Stimulated activated memory B cell treated with anti-CD40 and anti-IgM and Interleukin-4, amounts not matched to agents 10 μg/mL and 1 μg/mL and 100 μg/mL, for 72 hours (primary cell): ENCODE data around the gene CCDC148.

Experiments used
- ATAC-seq: fragments of 150-1000 bp; cut with Tn5 transposase; 2 replicates; pipeline ENCODE4 v1.10.0; 2021
- H3K27ac Mint-ChIP-seq: one replicate; pipeline ENCODE4 v1.8.0; 2022; ENCODE audit warnings: mild to moderate bottlenecking, mixed read lengths
- H3K27me3 Mint-ChIP-seq: one replicate; pipeline ENCODE4 v1.8.0; 2022; ENCODE audit warnings: mixed read lengths
- H3K36me3 Mint-ChIP-seq: one replicate; pipeline ENCODE4 v1.8.0; 2022; ENCODE audit warnings: mixed read lengths
- H3K4me1 Mint-ChIP-seq: one replicate; pipeline ENCODE4 v1.8.0; 2022; ENCODE audit warnings: mixed read lengths
- H3K4me3 Mint-ChIP-seq: one replicate; pipeline ENCODE4 v1.8.0; 2022; ENCODE audit warnings: mild to moderate bottlenecking, moderate library complexity, mixed read lengths
- H3K9me3 Mint-ChIP-seq: one replicate; pipeline ENCODE4 v1.8.0; 2022; ENCODE audit warnings: mixed read lengths

CCDC148 gene

DNA sequence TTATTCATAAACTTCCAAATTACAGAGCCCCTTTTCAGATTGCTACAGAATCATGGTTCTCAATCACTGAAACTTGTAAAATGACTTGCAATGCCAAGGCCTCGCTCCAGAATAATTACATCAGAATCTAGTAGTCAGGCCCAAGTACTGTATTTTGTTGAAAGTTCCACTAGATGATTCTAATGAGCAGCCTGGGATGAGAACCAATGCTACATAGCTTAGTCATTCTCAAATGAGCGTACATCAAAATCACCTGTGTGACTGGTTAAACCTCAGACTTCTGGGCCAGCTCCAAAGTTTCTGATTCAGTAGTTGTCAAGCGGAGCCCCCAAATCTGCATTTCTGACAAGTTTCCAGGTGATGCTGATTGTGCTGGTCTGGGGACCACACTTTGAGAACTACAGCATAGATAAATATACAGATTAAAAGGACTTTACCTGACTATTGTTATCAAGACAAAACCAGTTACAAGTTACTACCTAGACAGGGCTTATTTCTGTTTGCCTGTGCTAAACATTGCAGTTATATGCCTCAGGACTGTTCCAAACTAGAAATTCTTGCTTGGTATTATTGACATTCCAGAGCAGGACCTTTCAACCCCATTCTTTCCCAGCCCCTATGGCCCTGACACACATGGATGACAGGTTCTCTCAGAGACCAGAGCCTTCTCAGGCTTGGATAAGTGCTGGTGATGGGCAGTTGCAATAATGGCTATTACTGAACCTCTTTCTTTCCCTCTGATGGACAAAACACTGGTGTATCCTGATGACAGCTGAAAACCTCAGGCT lies 271.8 kb downstream of the CCDC148 start:
- no peak overlapping the region for H3K27ac Mint-ChIP-seq
- no peak for ATAC-seq
- peaks cover 8% of the 10 kb centered on the region for H3K4me1 Mint-ChIP-seq

DNA sequence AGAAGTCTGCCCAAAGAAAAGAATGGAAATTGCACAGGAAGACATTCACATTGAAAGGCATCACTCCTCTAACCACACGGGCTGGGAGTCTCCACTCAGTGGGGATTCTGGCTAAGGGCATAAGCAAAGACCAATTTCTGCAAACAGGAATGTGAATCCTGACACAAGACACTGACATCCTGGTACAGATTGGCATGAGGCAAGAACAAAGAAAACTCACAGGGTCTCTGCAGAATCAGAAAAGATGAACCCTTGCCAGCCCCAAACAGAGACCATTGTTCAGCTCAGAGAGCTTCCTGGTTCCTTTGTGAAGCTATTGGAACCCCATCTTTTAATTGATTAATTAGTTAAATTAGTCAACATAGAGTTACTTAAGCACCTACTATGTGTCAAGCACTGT lies 272.6 kb downstream of the CCDC148 start:
- H3K4me3 Mint-ChIP-seq: no peak overlapping the region
- peaks cover 4% of the 10 kb centered on the region for H3K4me1 Mint-ChIP-seq
- peaks cover 22% of the 10 kb centered on the region for H3K27me3 Mint-ChIP-seq
- no peaks in the 10 kb centered on the region for H3K9me3 Mint-ChIP-seq
- H3K36me3 Mint-ChIP-seq: no peaks in the 10 kb centered on the region
- ATAC-seq: no peak
- no peak overlapping the region for H3K27ac Mint-ChIP-seq

More for the DNA sequence above, 271.8 kb downstream of the CCDC148 start:
- no peak overlapping the region for H3K4me3 Mint-ChIP-seq
- no peaks in the 10 kb centered on the region for H3K36me3 Mint-ChIP-seq
- H3K27me3 Mint-ChIP-seq: peaks cover 22% of the 10 kb centered on the region
- no peaks in the 10 kb centered on the region for H3K9me3 Mint-ChIP-seq

DNA sequence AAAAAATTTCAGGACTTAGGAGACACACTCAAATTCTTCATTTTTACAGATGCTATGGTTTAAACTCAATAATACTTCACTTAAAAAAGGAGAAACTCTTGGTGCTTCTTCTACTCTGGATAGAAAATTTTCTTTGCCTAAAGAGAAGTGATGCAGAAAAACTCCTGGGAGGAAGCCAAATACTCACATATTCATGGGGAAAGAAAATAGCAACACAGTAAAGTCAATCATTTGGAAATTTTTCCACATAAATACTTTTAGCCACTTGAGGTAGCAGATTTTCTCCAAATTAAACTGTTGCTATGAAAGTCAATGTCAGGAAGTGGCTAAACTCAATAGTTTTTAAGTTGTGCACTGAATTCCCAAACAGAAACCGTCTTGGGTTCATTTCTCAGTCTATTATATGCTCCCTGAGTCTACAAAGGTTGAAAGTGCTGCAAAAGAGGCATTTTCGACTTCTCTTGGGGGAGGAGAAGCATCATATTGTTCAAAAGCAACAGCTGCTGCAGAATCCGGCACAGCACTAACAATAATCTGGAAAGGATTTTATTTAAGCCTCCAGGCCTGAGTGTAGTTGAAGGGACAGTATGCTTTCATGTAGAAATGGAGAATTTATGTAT lies 273.8 kb downstream of the CCDC148 start:
- H3K4me3 Mint-ChIP-seq: no peak overlapping the region
- no peaks in the 10 kb centered on the region for H3K36me3 Mint-ChIP-seq
- ATAC-seq: no peak
- H3K27ac Mint-ChIP-seq: no peak overlapping the region
- H3K27me3 Mint-ChIP-seq: peaks cover 22% of the 10 kb centered on the region
- H3K4me1 Mint-ChIP-seq: peaks cover 4% of the 10 kb centered on the region
- no peaks in the 10 kb centered on the region for H3K9me3 Mint-ChIP-seq

DNA sequence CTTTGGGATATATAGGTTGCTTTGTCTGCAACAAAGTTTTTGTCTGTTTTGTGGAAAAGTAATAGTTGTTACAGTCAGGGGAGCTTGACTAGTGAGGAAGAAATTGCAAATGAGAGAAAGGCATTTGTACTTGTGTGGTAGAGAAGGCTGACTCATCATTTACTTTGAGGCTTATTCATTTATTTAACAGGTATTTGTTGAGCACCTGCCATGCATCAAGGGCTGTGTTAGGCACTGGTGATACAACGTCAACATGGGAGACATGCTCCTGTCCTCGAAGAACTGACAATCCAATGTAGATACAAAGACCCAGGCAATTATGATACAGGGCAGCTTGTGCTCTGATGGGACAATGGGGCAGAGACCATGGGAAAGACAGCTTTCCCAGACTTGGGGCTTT lies 275.4 kb downstream of the CCDC148 start:
- ATAC-seq: no peak
- H3K4me3 Mint-ChIP-seq: no peak overlapping the region
- peaks cover 22% of the 10 kb centered on the region for H3K27me3 Mint-ChIP-seq
- H3K4me1 Mint-ChIP-seq: peaks cover 4% of the 10 kb centered on the region
- H3K36me3 Mint-ChIP-seq: no peaks in the 10 kb centered on the region
- H3K27ac Mint-ChIP-seq: no peak overlapping the region
- no peaks in the 10 kb centered on the region for H3K9me3 Mint-ChIP-seq

DNA sequence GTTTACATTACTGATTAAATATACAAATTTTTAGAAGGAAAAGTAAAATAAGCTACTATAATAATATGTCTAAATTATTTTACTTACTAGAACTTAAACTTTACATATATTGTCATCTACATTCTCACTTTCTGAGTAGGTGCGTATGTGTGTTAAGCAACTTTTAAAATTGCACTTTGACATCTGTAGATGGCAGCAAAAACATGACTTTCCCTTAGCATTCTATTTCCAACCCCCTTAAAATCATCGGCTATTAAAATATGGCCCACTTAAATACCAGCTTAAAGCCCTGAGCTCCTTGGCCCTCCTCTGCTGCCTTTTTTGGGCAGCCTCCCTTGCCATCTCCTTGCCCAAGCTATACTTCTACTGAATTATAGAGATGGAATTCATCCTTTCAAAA lies 276.9 kb downstream of the CCDC148 start:
- H3K9me3 Mint-ChIP-seq: no peaks in the 10 kb centered on the region
- no peak overlapping the region for H3K27ac Mint-ChIP-seq
- no peak for ATAC-seq
- no peaks in the 10 kb centered on the region for H3K36me3 Mint-ChIP-seq
- peaks cover 4% of the 10 kb centered on the region for H3K4me1 Mint-ChIP-seq
- H3K27me3 Mint-ChIP-seq: peaks cover 22% of the 10 kb centered on the region
- no peak overlapping the region for H3K4me3 Mint-ChIP-seq

DNA sequence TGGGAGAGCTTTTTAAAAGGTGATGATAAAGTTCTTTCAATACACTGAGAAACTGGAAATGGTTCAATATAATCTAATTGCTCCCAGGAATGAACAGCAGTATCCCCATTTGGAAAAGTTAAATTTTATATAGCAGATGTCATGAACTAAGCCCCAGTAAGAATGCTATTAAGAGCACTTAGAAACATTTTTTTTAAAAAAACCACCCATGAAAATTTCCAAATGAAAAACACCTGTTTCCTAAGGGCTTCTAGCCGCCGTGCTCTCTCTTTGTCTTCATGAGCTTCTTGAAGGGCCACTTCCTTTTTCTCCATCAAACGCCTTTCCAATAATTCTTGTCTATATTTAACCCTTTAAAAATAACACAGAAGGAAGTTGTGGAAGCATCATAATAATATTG lies 277.9 kb downstream of the CCDC148 start:
- H3K4me3 Mint-ChIP-seq: no peak overlapping the region
- H3K27me3 Mint-ChIP-seq: peaks cover 22% of the 10 kb centered on the region
- ATAC-seq: no peak
- no peaks in the 10 kb centered on the region for H3K9me3 Mint-ChIP-seq
- no peak overlapping the region for H3K27ac Mint-ChIP-seq
- H3K4me1 Mint-ChIP-seq: peaks cover 4% of the 10 kb centered on the region
- H3K36me3 Mint-ChIP-seq: no peaks in the 10 kb centered on the region

DNA sequence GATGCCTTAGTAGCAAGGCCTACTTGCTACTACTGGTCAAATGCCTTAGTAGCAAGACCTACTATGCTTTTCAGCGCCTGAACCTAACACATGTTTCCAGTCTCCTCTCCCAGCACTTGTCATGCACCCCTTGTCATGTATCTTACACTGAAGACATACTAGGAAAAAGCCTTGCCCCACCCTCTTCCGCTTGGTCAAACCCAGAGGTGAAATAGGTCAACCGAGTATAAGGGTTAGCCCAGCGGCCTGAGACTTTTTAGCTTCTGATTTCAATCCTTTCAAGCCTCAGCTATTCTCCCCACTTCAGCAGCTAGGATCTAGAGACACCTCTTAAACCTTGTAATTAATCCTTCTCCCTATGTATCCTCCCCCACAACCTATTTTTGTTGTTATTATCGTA lies 281.6 kb downstream of the CCDC148 start:
- Mint-ChIP-seq H3K27ac (no peak overlapping the region), H3K4me1 (peaks cover 3% of the 10 kb centered on the region), H3K4me3 (no peak overlapping the region), H3K9me3 (no peaks in the 10 kb centered on the region), H3K36me3 (no peaks in the 10 kb centered on the region), H3K27me3 (peaks cover 3% of the 10 kb centered on the region)
- ATAC-seq: no peak

DNA sequence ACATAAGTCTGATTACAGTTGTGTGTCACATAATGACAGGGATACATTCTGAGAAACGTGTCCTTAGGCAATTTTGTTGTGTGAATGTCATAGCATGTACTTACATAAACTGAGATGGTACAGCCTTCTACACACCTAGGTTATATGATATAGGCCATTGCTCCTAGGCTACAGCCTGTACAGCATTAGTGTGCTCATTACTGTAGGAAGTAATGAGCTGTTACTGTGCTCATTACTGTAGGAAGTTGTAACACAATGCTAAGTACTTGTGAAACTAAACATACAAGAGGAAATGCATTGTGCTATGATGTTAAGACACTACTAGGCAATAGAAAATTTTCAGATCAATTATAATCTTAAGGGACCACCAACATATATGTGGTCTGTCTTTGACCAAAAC lies 282.1 kb downstream of the CCDC148 start:
- Mint-ChIP-seq H3K4me1 (no peaks in the 10 kb centered on the region), H3K27ac (no peak overlapping the region), H3K9me3 (no peaks in the 10 kb centered on the region), H3K36me3 (no peaks in the 10 kb centered on the region), H3K27me3 (no peaks in the 10 kb centered on the region), H3K4me3 (no peak overlapping the region)
- no peak for ATAC-seq

DNA sequence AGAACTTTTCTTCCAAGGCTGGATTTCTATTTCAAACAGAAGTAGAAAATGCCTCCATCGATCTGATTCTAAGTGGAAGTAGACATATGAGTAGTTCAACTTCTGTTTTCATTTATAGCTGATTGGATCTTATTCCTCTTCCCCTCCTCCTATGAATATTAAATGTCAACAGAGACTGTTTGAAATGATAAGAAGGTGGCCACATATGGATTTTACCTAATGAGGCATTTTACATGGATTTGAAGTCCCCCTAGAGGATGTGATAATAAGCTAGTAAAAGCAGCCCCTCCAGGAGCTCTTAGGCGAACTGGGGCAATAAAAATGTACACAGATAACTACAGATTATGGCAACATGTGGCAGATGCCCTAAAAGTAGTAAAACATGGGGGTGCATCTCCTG lies 283.8 kb downstream of the CCDC148 start:
- H3K36me3 Mint-ChIP-seq: no peaks in the 10 kb centered on the region
- no peaks in the 10 kb centered on the region for H3K27me3 Mint-ChIP-seq
- no peak for ATAC-seq
- no peaks in the 10 kb centered on the region for H3K9me3 Mint-ChIP-seq
- no peaks in the 10 kb centered on the region for H3K4me1 Mint-ChIP-seq
- H3K27ac Mint-ChIP-seq: no peak overlapping the region
- no peak overlapping the region for H3K4me3 Mint-ChIP-seq

DNA sequence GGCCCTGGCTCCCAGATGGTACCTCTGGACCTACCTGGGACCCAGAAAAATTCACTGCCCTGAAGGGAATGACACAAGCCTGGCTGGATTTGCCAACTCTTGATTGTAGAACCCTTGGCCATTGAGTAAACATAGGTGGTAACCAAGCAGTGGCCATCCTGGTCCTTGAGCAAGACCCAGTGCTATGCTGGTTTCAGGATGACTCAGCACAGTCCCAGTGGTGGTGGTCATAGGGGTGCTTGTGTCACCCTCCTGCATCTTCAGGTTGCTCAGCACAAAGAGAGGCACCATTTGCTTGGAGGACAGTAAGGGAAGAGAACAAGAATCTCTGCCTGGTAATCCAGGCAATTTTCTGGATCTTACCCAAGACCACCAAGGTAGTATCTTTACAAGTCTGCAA lies 302.0 kb downstream of the CCDC148 start:
- H3K4me3 Mint-ChIP-seq: no peak overlapping the region
- H3K4me1 Mint-ChIP-seq: no peaks in the 10 kb centered on the region
- no peaks in the 10 kb centered on the region for H3K36me3 Mint-ChIP-seq
- no peak for ATAC-seq
- no peaks in the 10 kb centered on the region for H3K9me3 Mint-ChIP-seq
- no peak overlapping the region for H3K27ac Mint-ChIP-seq
- no peaks in the 10 kb centered on the region for H3K27me3 Mint-ChIP-seq

DNA sequence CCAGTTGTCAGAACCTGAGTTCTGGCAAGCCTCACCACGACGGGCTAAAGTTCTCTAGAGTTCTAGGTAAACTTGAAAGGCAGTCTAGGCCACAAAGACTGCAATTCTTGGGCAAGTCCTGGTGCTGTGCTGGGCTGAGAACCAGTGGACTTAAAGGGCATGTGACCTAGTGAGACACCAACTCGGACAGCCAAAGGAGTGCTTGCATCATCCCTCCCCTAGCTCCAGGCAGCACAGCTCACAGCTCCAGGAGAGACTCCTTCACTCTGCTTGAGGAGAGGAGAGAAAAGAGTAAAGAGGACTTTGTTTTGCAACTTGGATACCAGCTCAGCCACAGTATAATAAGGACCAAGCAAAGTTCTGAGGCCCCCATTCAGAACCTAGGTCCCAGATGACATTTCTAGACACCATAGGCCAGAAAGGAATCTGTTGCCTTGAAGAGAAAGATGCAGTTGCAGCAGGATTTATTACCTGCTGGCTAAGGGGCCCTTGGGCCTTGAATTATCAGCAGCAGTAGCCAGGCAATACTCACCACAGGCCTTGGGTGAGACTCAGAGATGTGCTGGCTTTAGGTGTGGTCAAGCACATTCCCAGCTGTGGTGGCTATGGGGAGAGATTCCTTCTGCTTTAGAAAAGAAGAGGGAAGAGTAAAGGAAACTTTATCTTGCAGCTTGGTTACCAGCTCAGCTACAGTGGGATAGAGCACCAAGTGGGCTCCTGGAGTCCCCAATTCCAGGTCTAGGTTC lies 303.1 kb downstream of the CCDC148 start:
- Mint-ChIP-seq H3K4me3 (no peak overlapping the region), H3K27me3 (no peaks in the 10 kb centered on the region), H3K4me1 (no peaks in the 10 kb centered on the region), H3K27ac (no peak overlapping the region), H3K9me3 (no peaks in the 10 kb centered on the region), H3K36me3 (no peaks in the 10 kb centered on the region)
- peak; percentile 43 for ATAC-seq

DNA sequence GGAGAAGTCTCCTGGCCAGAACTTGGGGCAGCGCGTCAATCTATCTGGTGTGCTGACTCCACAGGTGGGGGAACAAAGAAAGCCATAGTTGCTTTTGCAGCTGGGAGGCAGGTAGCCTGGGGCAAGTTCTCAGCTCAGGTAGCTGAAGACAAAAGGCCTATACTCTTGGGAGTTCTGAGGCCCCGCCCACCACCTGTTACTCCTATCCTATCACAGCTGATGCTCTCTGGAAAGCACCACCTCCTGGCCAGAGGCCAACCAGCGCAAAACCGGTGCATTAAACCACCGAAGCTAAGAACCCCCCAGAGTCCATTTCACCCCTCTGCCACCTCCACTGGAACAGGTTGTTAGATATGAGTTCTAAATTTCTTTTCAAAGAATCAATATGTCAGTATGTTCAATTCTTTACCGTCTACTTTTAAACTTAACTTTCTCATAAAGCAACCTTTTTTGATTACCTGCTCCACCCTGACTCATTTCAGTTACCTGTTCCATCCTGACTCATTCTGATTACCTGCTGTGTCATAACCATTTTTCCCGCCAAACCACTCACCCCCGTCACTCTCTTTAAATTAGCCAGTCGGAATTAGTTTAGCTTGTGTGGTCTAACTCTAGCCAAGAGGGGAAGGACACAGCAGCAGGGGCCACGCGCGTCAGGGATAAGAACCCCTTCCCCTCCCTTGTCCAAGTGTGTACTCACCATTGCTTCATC lies 311.5 kb downstream of the CCDC148 start:
- Mint-ChIP-seq H3K4me1 (peaks cover 6% of the 10 kb centered on the region), H3K9me3 (peaks cover 8% of the 10 kb centered on the region), H3K27ac (no peak overlapping the region), H3K4me3 (no peak overlapping the region), H3K27me3 (peaks cover 49% of the 10 kb centered on the region), H3K36me3 (no peaks in the 10 kb centered on the region)
- ATAC-seq: no peak

DNA sequence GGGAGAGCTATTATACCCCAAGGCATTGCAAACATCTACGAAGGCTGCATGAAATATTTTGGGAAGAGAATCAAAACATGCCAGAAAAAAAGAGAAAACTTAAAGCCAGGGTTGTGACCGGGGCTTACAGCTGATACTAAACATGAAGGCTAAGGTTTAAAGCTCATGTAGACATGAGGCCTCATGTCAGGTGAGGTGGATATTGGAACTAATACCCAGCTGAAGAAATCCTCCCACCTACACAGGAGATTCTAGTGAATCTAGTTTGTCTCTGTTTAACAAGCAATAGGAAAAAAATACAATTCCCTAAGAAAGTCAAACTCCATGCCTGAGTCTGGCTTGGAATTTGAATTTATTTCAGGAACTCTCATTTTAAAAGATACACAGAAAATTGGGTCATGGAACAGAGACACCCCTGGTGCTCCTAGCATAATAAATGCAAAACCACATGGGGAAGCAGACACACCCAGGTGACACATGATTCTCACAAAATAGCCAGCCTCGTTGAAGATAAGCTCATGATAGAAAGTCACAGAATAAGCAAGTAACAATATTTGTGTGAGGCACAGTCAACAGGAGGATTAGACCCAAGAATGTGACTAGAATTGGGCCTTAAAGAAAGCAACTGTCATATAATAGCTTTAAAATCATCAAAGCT lies 312.7 kb downstream of the CCDC148 start:
- peaks cover 6% of the 10 kb centered on the region for H3K4me1 Mint-ChIP-seq
- no peak overlapping the region for H3K4me3 Mint-ChIP-seq
- peaks cover 8% of the 10 kb centered on the region for H3K9me3 Mint-ChIP-seq
- ATAC-seq: no peak
- no peak overlapping the region for H3K27ac Mint-ChIP-seq
- peaks cover 49% of the 10 kb centered on the region for H3K27me3 Mint-ChIP-seq
- no peaks in the 10 kb centered on the region for H3K36me3 Mint-ChIP-seq

DNA sequence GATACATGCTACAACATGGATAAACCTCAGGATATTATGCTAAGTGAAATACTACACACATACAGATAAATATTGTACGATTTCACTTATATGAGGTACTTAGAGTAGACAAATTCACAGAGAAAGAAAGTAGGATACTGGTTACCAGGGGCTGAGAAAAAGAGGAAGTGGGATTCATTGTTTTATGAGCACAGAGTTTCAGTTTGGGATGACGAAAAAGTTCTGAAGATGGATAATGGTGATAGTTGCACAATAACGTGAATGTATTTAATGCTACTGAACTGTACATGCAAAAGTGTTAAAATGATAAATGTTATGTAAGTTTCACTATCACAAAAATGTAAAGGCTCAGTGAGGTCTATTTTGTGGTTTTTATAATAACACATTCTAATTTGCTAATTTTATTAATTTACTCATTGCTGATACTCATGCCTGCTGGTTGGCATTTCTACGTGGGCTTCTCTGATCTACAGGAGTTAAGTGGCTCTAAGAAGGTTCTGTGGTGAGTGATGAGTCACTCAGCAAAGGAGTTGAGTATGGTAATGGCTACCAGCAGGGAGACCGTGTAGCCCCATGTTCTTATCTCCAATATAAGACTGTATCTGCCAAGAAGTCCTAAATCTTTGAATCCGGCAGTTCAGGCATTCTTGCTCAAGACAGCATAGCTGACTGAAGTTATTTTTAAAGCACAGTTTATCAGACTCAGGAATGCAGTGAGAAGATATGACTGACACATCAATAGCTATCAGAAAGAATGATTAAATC lies 313.8 kb downstream of the CCDC148 start:
- Mint-ChIP-seq H3K9me3 (peaks cover 5% of the 10 kb centered on the region), H3K4me1 (peaks cover 6% of the 10 kb centered on the region), H3K4me3 (no peak overlapping the region), H3K36me3 (no peaks in the 10 kb centered on the region), H3K27ac (no peak overlapping the region), H3K27me3 (peaks cover 52% of the 10 kb centered on the region)
- ATAC-seq: no peak
